Hepatic stellate cell (primary cell): ENCODE data around the gene MBL2.

Source experiments
- DNase-seq: peaks from one replicate; pipeline ENCODE4 v3.0.0; 2011; ENCODE audit warnings: low spot score

The MBL2 gene

DNA sequence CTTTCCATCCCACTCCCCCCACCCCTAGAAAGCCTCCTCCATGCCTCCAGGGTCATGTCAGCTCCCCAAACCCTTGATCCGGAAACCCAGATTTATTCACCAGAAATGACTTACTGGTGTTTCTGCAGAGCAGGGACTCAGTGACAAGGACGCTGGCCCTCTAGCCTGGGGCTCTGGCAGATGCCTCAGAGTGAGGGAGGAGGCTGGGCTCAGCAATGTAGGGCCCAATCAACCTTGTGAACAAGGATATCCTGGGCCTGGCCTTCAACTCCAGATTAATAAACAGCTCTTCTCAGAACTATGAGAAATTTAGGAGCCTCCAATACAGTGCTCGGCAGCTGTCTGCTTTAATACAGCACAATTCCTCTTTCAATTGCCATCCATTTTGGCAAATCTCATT is at the start of gene MBL2:
Gene MBL2 (minus strand): TSS at position 162 of the 400 bp plus-strand sequence. CDS start 1,149 bp downstream, outside the sequence.
- DNase-seq, result no peak

DNA sequence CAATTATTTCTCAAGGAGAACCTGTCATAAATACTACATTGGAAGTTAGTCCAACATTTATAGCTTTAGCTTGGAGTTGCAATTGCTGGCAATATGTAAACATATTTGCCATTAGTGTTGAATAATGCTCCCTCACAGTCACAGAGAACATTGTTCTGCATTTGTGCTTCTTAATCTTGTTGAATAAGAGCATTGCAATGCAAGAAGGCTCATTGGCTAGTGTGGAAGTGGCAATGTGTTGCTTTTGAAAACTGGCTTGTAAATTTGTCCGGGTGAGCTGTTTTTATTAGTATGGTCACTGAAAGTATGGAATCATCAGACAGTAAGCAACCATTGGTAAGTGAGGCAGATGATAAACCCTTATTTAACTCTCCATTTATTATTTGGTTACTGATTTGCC is 47.7 kb upstream of the MBL2 start:
- no peak for DNase-seq

DNA sequence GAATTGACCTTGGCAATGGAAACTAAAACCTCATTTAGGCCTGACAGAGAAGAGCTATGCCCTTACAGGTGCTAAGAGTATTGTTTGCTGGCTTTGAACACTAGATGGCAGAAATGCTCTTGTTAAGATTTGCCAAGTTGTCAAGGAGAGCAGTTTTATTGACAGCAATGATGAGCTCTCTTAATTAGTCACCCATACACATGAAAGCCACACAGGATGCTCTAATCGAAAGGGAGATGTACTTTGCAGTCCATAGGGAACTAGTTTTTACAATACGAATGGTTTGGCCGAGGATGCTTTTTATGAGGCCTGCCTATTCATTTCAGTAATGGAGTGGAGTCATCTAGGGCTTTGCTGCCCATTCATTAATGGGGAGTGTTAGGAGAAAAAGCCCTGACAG is 45.4 kb upstream of the MBL2 start:
- DNase-seq, result no peak

DNA sequence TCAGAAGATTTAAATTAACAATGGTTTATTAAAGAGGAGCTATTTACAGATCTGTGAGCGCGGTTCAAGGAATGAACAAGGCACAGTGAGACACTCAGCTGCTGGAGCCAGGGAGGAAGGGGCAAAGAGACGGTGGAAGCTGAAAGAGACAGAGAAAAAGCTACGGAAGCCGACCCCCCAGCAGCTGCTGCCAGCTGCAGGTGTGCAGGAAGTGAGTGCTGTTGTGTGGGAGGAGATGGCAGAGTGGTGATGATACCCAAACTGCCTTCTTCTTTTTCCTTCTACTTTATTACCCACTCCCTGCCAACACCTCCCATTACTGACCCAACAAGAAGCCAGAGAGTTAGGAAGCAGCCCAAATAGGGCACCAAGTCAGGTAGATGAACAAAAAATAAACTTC is 41.9 kb upstream of the MBL2 start:
- DNase-seq, result no peak

DNA sequence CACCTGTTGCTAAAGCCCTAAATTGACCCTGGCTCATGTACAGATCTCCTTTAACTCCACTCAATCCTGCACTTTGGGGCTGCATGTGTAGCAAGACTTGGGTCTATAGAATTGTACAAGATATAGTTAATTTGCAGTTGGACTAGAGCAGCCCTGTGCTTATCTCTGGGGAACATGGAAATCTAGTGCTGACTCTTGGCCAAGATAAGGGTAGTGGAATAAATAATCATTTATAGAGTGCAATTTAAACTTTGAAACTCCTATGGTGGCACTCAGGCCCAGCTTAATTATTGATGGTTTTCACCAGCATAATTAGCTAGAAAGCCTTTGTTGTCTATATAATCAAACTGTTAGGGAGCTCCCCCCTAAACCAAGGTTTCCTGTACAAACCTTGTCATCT is 39.2 kb upstream of the MBL2 start:
- DNase-seq, result no peak

DNA sequence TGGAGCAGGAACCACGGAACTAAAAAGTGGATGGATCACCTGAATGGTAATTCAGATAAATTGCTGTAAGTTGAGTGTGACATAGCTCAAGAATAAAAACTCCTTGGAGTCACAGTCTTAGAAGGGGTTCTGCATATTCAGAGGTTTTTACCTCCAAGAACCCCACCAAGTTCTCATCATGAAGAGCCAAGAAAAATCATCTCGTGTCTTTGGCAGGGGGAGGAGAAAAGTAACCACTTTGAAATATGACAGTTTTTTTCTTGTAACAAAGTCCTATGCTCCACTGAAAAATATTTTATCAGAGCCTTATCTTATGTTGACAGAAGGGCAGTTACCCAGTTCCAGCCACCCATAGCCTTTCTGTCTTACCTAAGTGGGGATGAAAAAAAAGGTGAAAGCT is 38.2 kb upstream of the MBL2 start:
- DNase-seq, result no peak

DNA sequence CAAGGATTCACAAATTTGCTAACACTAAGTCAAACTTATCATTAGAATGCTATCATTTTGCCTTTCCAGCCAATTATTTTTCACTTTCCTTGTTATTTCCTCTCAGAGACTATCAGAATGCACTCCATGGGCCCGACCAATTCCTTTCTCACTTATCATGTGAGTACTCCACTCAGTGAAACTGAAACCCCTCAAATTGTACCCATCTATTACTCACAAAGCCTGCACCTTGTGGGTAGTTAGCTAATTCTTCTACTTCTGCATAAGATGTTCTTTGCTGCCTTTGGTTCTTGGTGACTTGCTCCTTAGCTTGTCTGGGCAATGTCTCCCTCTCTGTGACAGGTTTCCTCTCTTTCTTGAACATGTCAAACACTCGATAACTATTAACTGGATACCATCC is 35.2 kb upstream of the MBL2 start:
- DNase-seq, result no peak

DNA sequence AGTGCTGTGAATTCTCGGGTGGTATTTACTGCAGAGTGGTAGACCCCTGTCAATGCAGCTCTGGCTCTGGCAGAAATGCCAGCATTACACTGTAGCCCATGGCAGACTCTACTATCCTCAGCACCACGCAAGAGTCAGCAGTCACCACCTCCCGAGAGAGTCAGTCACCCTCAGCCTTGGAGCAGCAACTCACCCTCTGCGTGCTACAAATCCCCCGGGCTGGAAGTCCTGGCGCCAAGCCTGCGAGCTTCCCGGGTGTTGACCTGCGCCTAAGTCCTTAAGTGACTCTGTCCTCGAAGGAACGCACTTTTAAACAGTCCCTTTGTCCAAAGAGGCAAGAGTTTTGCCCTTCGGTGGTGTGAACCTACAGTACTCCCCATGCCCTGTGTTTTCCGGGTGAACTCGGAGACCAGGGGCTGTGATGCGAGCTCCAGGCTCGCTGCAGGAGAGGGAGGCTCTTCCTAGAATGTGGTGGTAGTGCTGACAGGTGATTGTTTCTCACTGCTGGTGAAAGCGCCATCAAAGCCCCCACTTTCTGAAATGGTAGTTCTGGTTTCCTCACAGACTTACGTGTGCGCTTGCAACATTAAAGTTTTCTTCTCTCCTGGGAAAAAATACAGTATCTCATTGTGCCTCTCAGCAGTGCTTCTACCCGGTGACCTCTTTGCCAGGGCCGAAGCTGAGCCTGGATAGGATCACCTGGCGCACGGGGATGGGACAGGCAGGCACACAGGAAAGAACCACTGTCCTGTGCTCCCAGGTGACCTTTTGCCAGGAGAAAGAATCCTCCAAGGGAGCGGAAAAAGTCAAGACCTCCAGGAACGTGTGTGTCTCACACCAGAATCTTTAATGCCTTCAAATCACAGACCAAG is 33.1 kb upstream of the MBL2 start:
- DNase-seq, result no peak

DNA sequence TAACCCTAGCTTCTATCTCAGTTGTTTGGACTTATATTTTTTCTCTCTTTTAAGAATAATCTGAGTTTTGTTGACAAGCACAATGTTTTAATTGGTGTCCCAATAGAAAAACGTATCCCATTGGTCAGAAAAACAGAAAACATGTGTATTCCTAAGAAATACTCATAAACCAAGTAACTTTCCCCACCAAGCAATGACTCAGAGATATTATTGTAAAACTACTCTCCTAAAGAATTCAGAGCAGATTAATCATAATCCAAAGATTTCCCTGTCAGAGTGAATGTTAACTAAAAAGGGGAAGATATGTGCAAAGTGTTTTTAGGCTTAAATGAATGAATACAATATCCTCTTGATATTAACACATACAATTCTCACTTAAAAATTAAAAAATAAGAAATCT is 29.4 kb upstream of the MBL2 start:
- no peak for DNase-seq

DNA sequence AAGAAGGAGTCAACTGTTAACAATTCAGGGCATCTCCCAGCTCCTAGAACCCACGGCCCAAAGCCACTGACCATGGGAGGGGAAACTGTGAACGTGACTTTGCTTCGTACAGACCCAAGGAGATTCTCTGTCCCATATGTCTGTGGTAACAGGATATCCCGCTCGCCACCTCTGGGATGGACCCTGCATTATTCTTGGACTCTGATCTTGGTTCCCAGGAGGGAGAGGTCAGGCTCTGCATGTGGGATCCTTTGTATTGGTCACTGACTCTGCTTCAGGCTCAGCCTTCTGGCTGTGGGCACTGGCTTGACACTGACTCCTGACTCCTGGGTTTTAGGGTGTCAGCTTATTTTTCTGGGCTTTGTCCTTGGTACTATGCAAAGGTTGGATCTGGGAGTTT is 13.5 kb upstream of the MBL2 start:
- no peak for DNase-seq

DNA sequence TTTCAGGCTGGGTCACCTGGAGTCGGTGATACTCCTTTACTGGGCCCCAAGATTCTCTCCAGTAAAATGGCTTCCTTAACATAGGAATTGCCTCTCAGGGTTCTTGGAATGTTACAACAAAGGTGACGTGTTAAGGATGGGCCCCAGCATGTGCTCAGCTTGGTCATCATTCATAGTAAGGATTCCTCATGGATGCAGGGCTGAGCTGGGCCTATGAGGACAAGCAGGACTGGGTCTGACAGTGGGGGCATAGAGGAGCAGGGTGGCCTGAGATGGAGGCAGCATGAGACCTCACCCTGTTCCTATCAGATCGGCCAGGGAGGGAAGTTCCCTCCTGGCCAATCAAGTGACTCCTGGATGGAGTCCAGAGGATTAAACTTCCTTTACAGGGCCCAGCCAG is 12.8 kb upstream of the MBL2 start:
- no peak for DNase-seq

DNA sequence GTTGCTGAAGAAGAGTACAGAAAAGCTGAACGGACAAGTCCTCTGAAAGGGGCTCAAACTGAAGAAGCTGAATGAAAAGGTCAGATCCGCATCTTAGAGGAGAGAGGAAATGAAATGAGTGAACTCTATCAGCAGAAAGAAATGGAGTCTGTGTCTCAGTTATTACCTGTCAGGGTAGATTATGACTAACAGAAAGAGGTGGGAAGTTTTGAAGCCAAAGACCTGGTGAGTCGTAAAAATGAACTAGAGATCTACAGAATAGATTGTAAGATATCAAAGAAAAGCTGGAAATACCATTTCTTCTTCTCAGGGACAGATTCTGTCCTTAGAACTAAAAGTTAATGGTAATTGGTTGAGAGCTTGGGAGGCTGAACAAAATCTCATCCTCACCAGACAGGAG is 11.1 kb upstream of the MBL2 start:
- DNase-seq, result no peak

DNA sequence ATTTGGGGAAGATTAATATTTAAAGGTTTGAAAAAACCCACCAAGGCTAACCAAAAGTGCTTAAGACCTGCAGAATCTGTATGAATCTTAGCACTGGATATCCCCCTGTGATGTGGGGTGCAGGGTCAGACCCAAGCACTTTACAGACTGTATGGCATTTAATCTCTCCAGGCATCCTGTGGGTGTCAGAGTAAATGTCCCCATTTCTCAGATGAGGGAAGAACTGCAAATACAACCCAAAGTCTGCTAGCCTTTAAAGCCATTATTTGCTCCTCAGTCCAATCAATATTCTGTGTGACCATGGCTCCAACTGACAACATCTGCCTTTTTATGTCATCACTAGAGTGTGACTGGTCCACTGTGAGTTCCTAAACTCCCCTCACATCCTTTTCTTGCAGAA is 10.0 kb upstream of the MBL2 start:
- DNase-seq, result no peak

DNA sequence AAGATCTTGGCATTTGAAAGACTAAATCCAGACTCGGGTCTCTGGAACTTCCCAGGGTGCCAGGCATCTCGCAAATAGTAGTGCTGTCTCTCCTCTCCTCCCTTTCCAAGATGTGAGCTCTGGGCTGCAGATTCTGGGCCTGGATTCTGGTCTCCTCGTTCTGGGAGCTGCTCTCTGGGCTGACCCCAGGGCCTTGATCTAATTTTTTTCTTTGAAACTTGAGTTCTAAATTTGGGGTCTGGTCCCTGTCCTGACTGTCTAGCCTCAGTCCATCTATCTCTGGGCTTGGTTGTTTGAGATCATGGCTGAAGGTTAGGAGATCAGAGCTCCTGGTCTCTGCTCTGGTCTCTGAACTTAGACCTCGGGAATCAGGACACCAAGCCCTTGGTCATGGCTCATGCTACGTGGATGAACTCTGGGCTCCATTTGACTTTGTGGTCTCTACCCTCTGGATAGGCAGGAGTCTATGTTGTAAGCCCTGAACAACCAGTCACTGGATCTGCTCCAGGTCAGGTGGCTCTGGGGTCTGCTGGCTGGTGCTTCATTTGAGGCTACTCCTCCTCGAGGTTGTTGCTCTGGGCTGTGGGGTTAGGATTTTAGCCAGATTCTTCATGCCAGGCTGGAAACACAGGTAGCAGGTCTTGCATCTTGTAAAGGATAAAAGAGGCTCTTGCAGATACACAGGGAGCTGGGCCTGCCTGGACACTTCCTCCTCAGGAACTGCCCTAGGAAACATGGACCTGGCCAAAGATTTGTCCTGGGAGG is 8.0 kb upstream of the MBL2 start:
- no peak for DNase-seq

DNA sequence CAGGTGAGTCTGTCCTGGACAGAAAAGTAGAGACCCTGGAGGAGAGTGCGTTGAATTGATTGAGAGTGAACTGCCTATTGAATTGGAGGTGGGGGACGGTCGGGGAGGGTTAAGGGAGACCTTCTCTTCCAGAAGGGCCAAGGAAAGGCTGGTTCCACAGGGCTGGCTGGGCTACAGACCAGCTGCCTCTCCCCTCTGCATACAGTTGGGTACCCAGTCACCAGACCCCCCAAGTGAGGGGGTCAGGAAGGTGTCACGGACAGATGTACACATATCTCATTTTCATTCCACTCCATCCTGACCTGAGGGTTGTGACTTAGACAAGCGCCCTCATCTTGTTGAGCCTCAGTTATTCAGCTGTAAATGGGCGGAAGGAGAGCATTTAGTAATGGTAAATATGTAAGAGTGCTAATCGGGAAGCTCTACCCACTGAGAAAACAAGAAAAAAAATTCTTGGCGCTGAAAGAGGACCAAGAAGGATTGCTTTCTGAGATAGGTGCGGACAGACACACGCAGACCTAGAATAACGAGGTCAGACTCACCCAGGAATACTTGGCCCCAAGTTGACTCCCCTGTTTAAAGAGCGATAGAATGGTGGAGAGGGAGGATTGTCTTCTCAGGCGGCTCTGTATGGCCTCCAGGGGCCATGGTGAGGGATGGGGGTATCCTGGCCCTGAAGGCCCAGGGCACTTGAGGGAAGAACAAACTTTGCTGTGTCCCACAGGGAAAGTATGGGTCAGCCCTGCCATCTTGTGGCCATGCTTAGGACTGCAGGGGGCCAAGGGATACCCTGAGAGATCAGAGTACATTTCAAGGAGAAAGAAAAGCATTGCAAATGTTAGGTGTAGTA is 7.2 kb upstream of the MBL2 start:
- DNase-seq, result peak; percentile 67

DNA sequence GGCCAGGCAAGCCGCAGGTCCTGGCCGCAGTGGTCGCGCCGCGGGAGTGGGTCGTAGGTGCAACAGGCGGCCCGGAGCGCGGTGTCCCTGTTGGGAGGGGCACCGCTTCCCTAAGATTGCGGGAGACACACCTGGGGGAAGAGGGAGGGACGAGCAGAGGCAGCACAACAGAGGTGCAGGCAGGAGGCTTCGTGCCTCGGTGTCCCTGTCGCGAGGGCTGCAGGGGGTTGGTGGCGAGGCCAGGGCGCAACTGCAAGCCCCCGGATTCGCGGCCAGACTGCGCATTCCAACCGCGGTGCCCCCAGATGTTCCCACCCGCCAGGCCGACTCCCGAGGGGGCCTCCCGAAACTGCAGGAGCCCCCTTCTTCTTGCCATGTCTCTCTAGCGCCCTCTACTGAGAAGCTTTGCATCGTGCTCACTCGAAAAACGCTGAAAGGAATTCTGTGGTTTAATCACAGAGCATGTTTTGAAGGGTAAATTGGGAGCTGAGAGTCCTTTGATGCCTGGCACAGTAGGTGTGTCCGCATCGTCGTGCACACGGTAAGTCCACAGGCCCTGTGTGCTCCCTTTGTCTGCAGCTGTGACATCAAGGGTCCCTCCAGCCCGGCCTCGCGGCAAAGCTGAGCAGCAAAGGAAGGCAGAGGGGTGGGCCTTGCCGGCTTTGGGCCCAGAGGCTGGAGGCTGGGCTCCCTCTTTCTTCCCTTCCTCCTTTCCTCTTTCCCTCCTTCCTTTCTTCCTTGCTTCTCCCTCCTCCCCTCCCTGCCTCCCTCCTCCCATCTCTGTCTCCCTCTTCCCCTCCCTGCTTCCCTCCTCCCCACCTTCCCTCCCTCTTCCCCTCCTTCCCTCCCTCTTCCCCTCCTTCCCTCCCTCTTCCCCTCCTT is 6.2 kb upstream of the MBL2 start:
- no peak for DNase-seq

DNA sequence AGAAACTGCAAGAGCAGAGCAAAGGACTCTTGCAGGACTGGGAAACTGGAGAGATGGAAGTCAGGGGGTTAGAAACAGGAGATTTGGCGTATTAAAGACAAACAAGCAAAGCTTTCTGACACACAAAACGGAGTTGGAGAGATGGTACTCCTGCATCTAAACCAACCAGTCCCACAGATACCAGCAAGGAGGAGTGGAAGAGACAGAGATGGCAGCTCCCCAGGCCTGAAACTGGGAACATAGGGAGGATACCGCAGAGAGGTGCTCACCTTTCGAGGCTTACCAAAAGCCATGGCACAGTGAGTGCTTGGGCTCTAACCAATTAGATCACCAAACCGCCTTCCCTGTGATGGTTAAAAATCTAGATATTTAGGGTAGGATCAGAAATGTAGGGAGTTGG is 4.8 kb upstream of the MBL2 start:
- no peak for DNase-seq

DNA sequence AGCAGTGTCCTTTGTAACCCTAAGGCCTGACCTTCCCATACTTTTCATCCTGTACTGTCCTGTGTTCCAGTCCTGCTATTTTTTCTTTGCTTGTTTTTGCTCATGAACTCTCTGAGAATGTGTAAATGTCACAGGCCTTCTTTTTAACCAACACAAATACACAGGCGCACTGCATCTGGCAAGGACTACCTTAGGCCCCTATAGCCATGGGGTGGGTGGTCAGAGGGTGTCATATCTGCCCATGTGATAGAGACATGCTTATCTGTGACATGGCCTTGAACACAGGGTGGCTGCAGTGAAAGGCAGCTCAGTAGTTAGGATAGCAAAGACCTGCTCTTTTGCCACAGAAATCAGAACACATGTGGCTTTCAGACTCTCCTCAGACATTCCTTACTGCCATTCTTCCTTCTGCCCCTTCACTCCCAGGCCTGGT is 3.9 kb upstream of the MBL2 start:
- DNase-seq, result no peak

DNA sequence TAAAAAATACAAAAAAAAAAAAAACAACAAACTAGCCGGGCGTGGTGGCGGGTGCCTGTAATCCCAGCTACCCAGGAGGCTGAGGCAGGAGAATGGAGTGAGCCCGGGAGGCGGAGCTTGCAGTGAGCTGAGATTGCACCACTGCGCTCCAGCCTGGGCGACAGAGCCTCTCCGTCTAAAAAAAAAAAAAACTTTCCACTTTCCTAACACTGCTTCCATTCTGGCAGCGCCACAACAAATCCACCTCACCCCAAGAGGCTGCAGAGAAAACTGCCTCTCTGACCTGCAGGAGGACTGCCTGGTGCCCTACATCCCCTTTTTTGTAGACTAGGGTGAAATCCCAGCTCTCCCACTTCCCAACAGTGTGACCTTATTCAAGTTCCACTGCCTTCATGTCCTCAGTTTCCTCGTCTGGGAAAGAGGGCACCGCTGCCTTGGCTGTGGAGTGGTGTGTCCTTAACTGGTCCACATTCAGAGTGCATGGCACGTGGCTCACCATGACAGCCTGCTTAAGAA is 2.6 kb upstream of the MBL2 start:
- DNase-seq, result no peak

DNA sequence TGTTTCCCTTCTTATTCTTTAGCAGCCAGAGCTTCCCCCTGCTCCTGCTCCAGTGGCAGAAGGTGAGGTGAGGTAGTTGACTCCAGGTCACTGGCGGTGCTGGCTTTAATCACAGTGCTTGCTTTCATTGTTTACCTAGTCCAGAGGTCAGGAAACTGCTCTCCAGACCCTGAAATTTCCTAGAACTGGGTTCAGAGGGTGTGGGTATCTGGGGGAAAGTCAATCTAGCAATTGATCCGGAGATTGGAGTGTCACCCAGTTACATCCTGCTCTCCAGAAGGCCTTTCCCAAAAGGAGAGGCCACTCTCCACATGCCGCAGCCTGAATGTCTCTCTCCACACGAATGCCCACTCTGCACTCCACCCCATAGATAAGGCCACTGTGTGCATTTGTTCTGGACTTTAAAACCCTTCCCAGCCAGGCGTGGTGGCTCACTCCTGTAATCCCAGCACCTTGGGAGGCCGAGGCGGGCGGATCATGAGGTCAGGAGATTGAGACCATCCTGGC is 2.1 kb upstream of the MBL2 start:
- no peak for DNase-seq

DNA sequence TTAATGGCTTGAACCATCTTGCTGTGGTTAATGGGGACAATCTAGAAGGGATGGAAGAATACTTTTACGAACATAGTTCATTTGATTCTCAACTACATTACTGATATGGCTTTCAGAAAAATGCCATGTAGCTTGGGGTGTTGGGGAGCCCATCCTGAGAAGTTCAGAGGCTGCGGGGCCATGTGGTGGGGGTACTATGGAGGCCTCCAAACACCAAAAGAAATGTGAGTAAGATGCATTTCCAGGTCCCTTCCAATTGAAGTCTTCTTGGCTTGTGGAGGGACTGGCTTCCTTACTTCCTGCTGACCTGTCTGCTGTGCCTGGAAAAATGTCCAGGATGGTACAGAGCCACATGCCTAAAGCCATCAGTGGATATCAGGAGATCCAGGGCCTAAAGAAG is 1.6 kb upstream of the MBL2 start:
- DNase-seq, result no peak
